ENCODE measurements around the gene CNIH3. TPM values are rescaled to one million over a fixed set of nuclear protein-coding genes. Genes with fewer than 3 reads are reported as not detected.

CNIH3 gene
- total and polyA plus RNA-seq, 10 of the 15 experiments (the other 5 are each of a cell fraction or from before 2014, with no cell fraction given) = 0.77 to 5.8 (median 1.8) TPM

- intact Hi-C loops (cut with micrococcal nuclease; ENCODE audit: unreplicated experiment) = no loop called here
- CTCF ChIA-PET = interaction anchor here (0.6 to 2.5 kb wide), 7 partner anchors 9 to 345 kb away, joined by 3 to 9 read pairs (median 4); no protein-coding TSS in a partner anchor
Measured at GRCh38 chr1:224720216-224720615, 104.1 kb downstream of the CNIH3 start.

More at GRCh38 chr1:224720216-224720615, 104.1 kb downstream of the CNIH3 start:
- H3K9ac ChIP-seq (ENCODE audit: control insufficient read depth, insufficient read depth, low read length) = no peak overlapping the region
- H3K27me3 ChIP-seq (replicated peaks in 1 of 2; ENCODE audit: control insufficient read depth in 2 of 2, insufficient read depth in 2 of 2, low read length in 1 of 2) = no peaks in the 10 kb centered on the region
- no peak overlapping the region for H3K27ac ChIP-seq (ENCODE audit: control insufficient read depth, insufficient read depth)
- H3K4me2 ChIP-seq (ENCODE audit: control insufficient read depth, insufficient read depth) = no peak overlapping the region
- FAIRE-seq (no peak), ATAC-seq (no peak), DNase-seq (ENCODE audit: low read depth, low spot score) (no peak)
- ChIA-PET SMC1A (ENCODE audit: uncharacterized antibody, unreplicated experiment) (interaction anchor here (1.1 to 1.6 kb wide), 5 partner anchors 12 to 131 kb away, joined by 3 to 5 read pairs (median 3); no protein-coding TSS in a partner anchor), POLR2A (interaction anchor here (1.3 kb wide), 2 partner anchors 9 to 19 kb away, joined by 4 to 5 read pairs; no protein-coding TSS in a partner anchor), RAD21 (ENCODE audit: unreplicated experiment) (interaction anchor here (1.0 to 1.8 kb wide), 3 partner anchors 13 to 203 kb away, joined by 3 to 6 read pairs (median 5); no protein-coding TSS in a partner anchor)
- no peak overlapping the region for H3K4me3 ChIP-seq
- H3K36me3 ChIP-seq (ENCODE audit: control insufficient read depth in 2 of 2, insufficient read depth in 2 of 2, low read length in 1 of 2) = no peaks in the 10 kb centered on the region
- no TSS peak for BruUV-seq (replicated peaks)
- H3K79me2 ChIP-seq (ENCODE audit: control insufficient read depth, insufficient read depth, low read length) = no peaks in the 10 kb centered on the region
- 46% methylated on average over 5 of the region's 5 CpGs for WGBS (ENCODE audit: insufficient coverage, insufficient replicate concordance, low lambda C conversion rate, missing lambda C conversion rate)
- H3K4me1 ChIP-seq (ENCODE audit: control insufficient read depth, insufficient read depth, low read length) = no peaks in the 10 kb centered on the region
- H2AFZ ChIP-seq (ENCODE audit: control insufficient read depth, low read depth, low read length) = no peak overlapping the region
- H4K20me1 ChIP-seq (ENCODE audit: control insufficient read depth, insufficient read depth) = no peaks in the 10 kb centered on the region
- in situ Hi-C loops (cut with MboI) = no loop called here
- H3K9me3 ChIP-seq (replicated peaks; ENCODE audit: control insufficient read depth, insufficient read depth, low read length) = no peaks in the 10 kb centered on the region; the same call in 2 of the 3 replicates
- TF ChIP-seq ZSCAN29 (IDR thresholded peaks at IDR 0.05) (no peak), SMC3 (IDR thresholded peaks at IDR 0.05; ENCODE audit: borderline replicate concordance, low read length) (no peak), ZNF24 (IDR thresholded peaks at IDR 0.05) (no peak), ZNF687 (IDR thresholded peaks at IDR 0.05) (no peak), CUX1 (IDR thresholded peaks at IDR 0.05; ENCODE audit: insufficient replicate concordance, low read depth, low read length) (no peak), SIN3A (IDR thresholded peaks at IDR 0.05; ENCODE audit: low read depth, low read length) (no peak), REST (IDR thresholded peaks at IDR 0.05; ENCODE audit: low read depth, low read length) (no peak)

Measured in GM12878 (cell line).